Adrenal gland (tissue), 12 donors: ENCODE results near the gene FAM180A. TPM values are rescaled to one million over a fixed set of nuclear protein-coding genes. Genes with fewer than 3 reads are reported as not detected.

Experiments used
- DNase-seq, 7 donors: peaks; one replicate each; pipeline ENCODE4 v3.0.0-alpha.2; 2019 to 2020
- H3K27ac ChIP-seq, 5 donors: fragments of 200-600 bp; sonication (generic) in 4 of 5; 1 replicate in 3 of 5; 2 replicates in 2 of 5; pipeline versions ENCODE4 v1.5.1 to v1.8.0; 2016 to 2020; ENCODE audit warnings: mild to moderate bottlenecking in 1 of 5
- H3K27me3 ChIP-seq: fragments of 200-600 bp; 2 replicates; pipeline ENCODE4 v1.8.0; 2021
- H3K36me3 ChIP-seq, 2 donors: fragments of 200-600 bp; replicated peaks in 1 of 2; 1 replicate in 1 of 2; 2 replicates in 1 of 2; pipeline versions ENCODE4 v1.5.1 to v1.8.0; 2018 to 2022
- H3K4me1 ChIP-seq, 2 donors: fragments of 200-600 bp; replicated peaks in 1 of 2; 1 replicate in 1 of 2; 2 replicates in 1 of 2; pipeline versions ENCODE4 v1.5.1 to v1.8.0; 2018 to 2021
- H3K4me3 ChIP-seq, 4 donors: fragments of 200-600 bp; sonication (generic) in 3 of 4; one replicate each; pipeline ENCODE4 v1.5.1; 2016 to 2018
- H3K9me3 ChIP-seq, 3 donors: fragments of 200-600 bp; sonication (generic) in 1 of 3; replicated peaks in 1 of 3; 1 replicate in 2 of 3; 2 replicates in 1 of 3; pipeline versions ENCODE4 v1.5.1 to v1.8.0; 2016 to 2021
- CTCF ChIP-seq, 6 experiments: fragments of 450-650 bp in 4 of 6; fragments of 200-600 bp in 2 of 6; sonication (generic) in 1 of 6; IDR thresholded peaks; 1 replicate in 5 of 6; 2 replicates in 1 of 6; pipeline versions ENCODE4 v1.5.1 to v1.8.0; 2016 to 2021; ENCODE audit warnings: antibody characterized with exemption in 6 of 6, mild to moderate bottlenecking in 2 of 6, moderate library complexity in 1 of 6
- POLR2A ChIP-seq, 2 donors: fragments of 450-650 bp; IDR thresholded peaks; one replicate each; pipeline ENCODE4 v1.6.1; 2017; ENCODE audit warnings: antibody characterized with exemption in 2 of 2, mild to moderate bottlenecking in 2 of 2, moderate library complexity in 1 of 2
- WGBS, 4 donors: extraction: QIAGEN DNeasy Blood & Tissue Kit in 2 of 4; methylation state at CpG; one replicate each; pipeline versions ENCODE4 v1.1.5 to v1.1.7; 2013 to 2017; 5-methylcytosine and 5-hydroxymethylcytosine counted together
- intact Hi-C, 2 donors: fragments of 100-400 bp; cut with DNase I; formaldehyde crosslinking; loops; one replicate each; pipeline versions ENCODE4 v1.14.1 to v1.15.0; 2022 to 2023
- polyA plus RNA-seq, 3 donors: library from polyadenylated mRNA; stranded (reverse); fragments of 200-250 nt in 2 of 3; fragments of 350-450 nt in 1 of 3; fragmentation: Illumina TruSeq in 1 of 3; extraction: RNeasy Lipid Tissue Mini Kit (QIAGEN cat#74804) in 1 of 3; gene quantifications; one replicate each; pipeline ENCODE4 v1.2.3, GENCODE V29; 2013 to 2014
- total RNA-seq, 9 donors: library from RNA; depleted of rRNA in 4 of 9; stranded (reverse); fragments of >200 nt in 4 of 9; fragments of 120-200 nt in 1 of 9; fragmentation: NEBNext Ultra II Directional in 1 of 9; extraction: Animal tissue kit (Norgen Biotek cat#: 25700) in 1 of 9; gene quantifications; one replicate each; pipeline versions ENCODE4 v1.1.0 to v1.2.4, GENCODE V29; 2013 to 2023
- donor health status: healthy with polysubstance abuse.
- donor health status: Bipolar disorder and iron deficiency.
- donor health status: DM: yes; HTN: yes; CAD: no.
- donor health status: DM: no; HTN: no; CAD: no.
- donor health status: DM: no; HTN: no; CAD: no.
- donor health status: DM: yes; HTN: yes; CAD: no.

The FAM180A gene
- total and polyA plus RNA-seq, 12 donors: 0.17 to 20.4 (median 4.0) TPM

GRCh38 chr7:135758531-135758932 lies 9.9 kb upstream of the FAM180A start:
- Histone ChIP-seq H3K4me3 (no peak overlapping the region), H3K27me3 (no peaks in the 10 kb centered on the region), H3K4me1 (no peaks in the 10 kb centered on the region), H3K9me3 (no peaks in the 10 kb centered on the region), H3K36me3 (no peaks in the 10 kb centered on the region), H3K27ac (peak overlapping the region in 3 of 5 donors; percentile 70 to 82 (median 72))
- 40 to 50% (median 49%) methylated on average over 5 of the region's 5 CpGs for WGBS, 4 donors
- peak in 3 of 7 donors; percentile 31 to 64 (median 32) for DNase-seq
- TF ChIP-seq CTCF (IDR thresholded peaks at IDR 0.05) (no peak), POLR2A (IDR thresholded peaks at IDR 0.05) (no peak)
- intact Hi-C loops: no loop called here

GRCh38 chr7:135757719-135758411 lies 9.3 kb upstream of the FAM180A start:
- intact Hi-C loops: no loop called here
- peak in 1 of 7 donors; percentile 32 for DNase-seq
- H3K27me3 ChIP-seq: no peaks in the 10 kb centered on the region
- peak overlapping the region in 3 of 5 donors; percentile 70 to 82 (median 72) for H3K27ac ChIP-seq
- 45 to 67% (median 54%) methylated on average over 7 to 8 of the region's 8 CpGs for WGBS, 4 donors
- H3K4me3 ChIP-seq: no peak overlapping the region
- TF ChIP-seq POLR2A (IDR thresholded peaks at IDR 0.05): no peak
- TF ChIP-seq CTCF (IDR thresholded peaks at IDR 0.05): no peak
- H3K36me3 ChIP-seq: no peaks in the 10 kb centered on the region
- no peaks in the 10 kb centered on the region for H3K4me1 ChIP-seq
- H3K9me3 ChIP-seq: no peaks in the 10 kb centered on the region

GRCh38 chr7:135756191-135756590 lies 7.6 kb upstream of the FAM180A start:
- H3K36me3 ChIP-seq: no peaks in the 10 kb centered on the region
- DNase-seq: no peak
- no peaks in the 10 kb centered on the region for H3K4me1 ChIP-seq
- H3K9me3 ChIP-seq: no peaks in the 10 kb centered on the region
- no peak overlapping the region for H3K4me3 ChIP-seq
- TF ChIP-seq CTCF (IDR thresholded peaks at IDR 0.05): no peak
- TF ChIP-seq POLR2A (IDR thresholded peaks at IDR 0.05): no peak
- WGBS, 4 donors: 49 to 59% (median 54%) methylated on average over 5 of the region's 5 CpGs
- no peak overlapping the region for H3K27ac ChIP-seq
- intact Hi-C loops: no loop called here
- no peaks in the 10 kb centered on the region for H3K27me3 ChIP-seq

GRCh38 chr7:135755351-135755753 lies 6.7 kb upstream of the FAM180A start:
- H3K27ac ChIP-seq: no peak overlapping the region
- TF ChIP-seq POLR2A (IDR thresholded peaks at IDR 0.05) (no peak), CTCF (IDR thresholded peaks at IDR 0.05) (no peak)
- no peaks in the 10 kb centered on the region for H3K9me3 ChIP-seq
- 64 to 86% (median 83%) methylated on average over 5 to 11 of the region's 11 CpGs for WGBS, 4 donors
- intact Hi-C loops: no loop called here
- H3K4me3 ChIP-seq: no peak overlapping the region
- no peaks in the 10 kb centered on the region for H3K4me1 ChIP-seq
- H3K27me3 ChIP-seq: no peaks in the 10 kb centered on the region
- DNase-seq: no peak
- H3K36me3 ChIP-seq: no peaks in the 10 kb centered on the region
